GM18951 (cell line): ENCODE measurements around the gene ATP2B1.

ENCODE experiments used
- POLR2A ChIP-seq: IDR thresholded peaks from 4 replicates; pipeline ENCODE4 v1.6.1; 2011; ENCODE audit warnings: mild to moderate bottlenecking; ENCODE audit not compliant: insufficient read length, insufficient read depth; ENCODE audit errors: extremely low read depth
- in situ Hi-C: fragments of 300-500 bp; cut with MboI; formaldehyde crosslinking; loops from one replicate; pipeline ENCODE4 v1.12.0; 2022; ENCODE audit warnings: low sequenced_read_pairs, mixed read lengths, inconsistent platforms; ENCODE audit not compliant: unreplicated experiment

The ATP2B1 gene

GRCh38 chr12:89603678-89604077, 105.0 kb downstream of the ATP2B1 start:
- no peak for TF ChIP-seq POLR2A
- in situ Hi-C loops = no loop called here

- TF ChIP-seq POLR2A = no peak
- in situ Hi-C loops = no loop called here
Measured at GRCh38 chr12:89597770-89598169, 110.9 kb downstream of the ATP2B1 start.

- in situ Hi-C loops = no loop called here
- TF ChIP-seq POLR2A = no peak
Measured at GRCh38 chr12:89597210-89597609, 111.4 kb downstream of the ATP2B1 start.

GRCh38 chr12:89593873-89594272, 114.8 kb downstream of the ATP2B1 start:
- in situ Hi-C loops = no loop called here
- TF ChIP-seq POLR2A = no peak

- TF ChIP-seq POLR2A = no peak
- in situ Hi-C loops = no loop called here
Measured at GRCh38 chr12:89593233-89593632, 115.4 kb downstream of the ATP2B1 start.

- in situ Hi-C loops = no loop called here
- TF ChIP-seq POLR2A = no peak
Measured at GRCh38 chr12:89589753-89590152, 118.9 kb downstream of the ATP2B1 start.

- TF ChIP-seq POLR2A = no peak
- in situ Hi-C loops = no loop called here
Measured at GRCh38 chr12:89578499-89578898, 130.1 kb downstream of the ATP2B1 start.

GRCh38 chr12:89576572-89577220, 131.9 kb downstream of the ATP2B1 start:
- in situ Hi-C loops = no loop called here
- no peak for TF ChIP-seq POLR2A

GRCh38 chr12:89575374-89575773, 133.3 kb downstream of the ATP2B1 start:
- in situ Hi-C loops = no loop called here

GRCh38 chr12:89574736-89575208, 133.9 kb downstream of the ATP2B1 start:
- no peak for TF ChIP-seq POLR2A
- in situ Hi-C loops = no loop called here

More at GRCh38 chr12:89575374-89575773, 133.3 kb downstream of the ATP2B1 start:
- TF ChIP-seq POLR2A = no peak

- TF ChIP-seq POLR2A = no peak
- in situ Hi-C loops = no loop called here
Measured at GRCh38 chr12:89573051-89573810, 135.4 kb downstream of the ATP2B1 start.

GRCh38 chr12:89571491-89572195, 137.0 kb downstream of the ATP2B1 start:
- in situ Hi-C loops = no loop called here
- no peak for TF ChIP-seq POLR2A

- TF ChIP-seq POLR2A = no peak
- in situ Hi-C loops = no loop called here
Measured at GRCh38 chr12:89568484-89568883, 140.2 kb downstream of the ATP2B1 start.

GRCh38 chr12:89567691-89568239, 140.9 kb downstream of the ATP2B1 start:
- in situ Hi-C loops = no loop called here
- no peak for TF ChIP-seq POLR2A

GRCh38 chr12:89566615-89567014, 142.0 kb downstream of the ATP2B1 start:
- TF ChIP-seq POLR2A = no peak
- in situ Hi-C loops = no loop called here
